ENCODE measurements around the gene ZFAND4.

ZFAND4 gene

GRCh38 chr10:45627412-45628048, 45.0 kb downstream of the ZFAND4 start (continued):
- TF ChIP-seq INSM2 (tag by site-specific recombination; IDR thresholded peaks at IDR 0.05), result no peak
- TF ChIP-seq MEIS1 (CRISPR knock-in tag; IDR thresholded peaks at IDR 0.05; ENCODE audit: borderline replicate concordance), result no peak

GRCh38 chr10:45625879-45626278, 46.7 kb downstream of the ZFAND4 start:
- Histone ChIP-seq H3K4me3 (ENCODE audit: low read depth, low read length) (no peak overlapping the region), H3K27ac (ENCODE audit: extremely low read depth, low read depth, low read length) (no peak overlapping the region), H3K36me3 (ENCODE audit: control insufficient read depth in 2 of 2, insufficient read depth in 1 of 2, low read length in 2 of 2) (peaks cover 0 to 12% of the 10 kb centered on the region in 2 experiments; a peak in 2 of 3 replicates), H3K4me1 (ENCODE audit: control insufficient read depth, insufficient read depth, low read length) (no peaks in the 10 kb centered on the region), H3K9me3 (ENCODE audit: control insufficient read depth, insufficient read depth, low read depth, low read length) (no peaks in the 10 kb centered on the region)
- ChIA-PET CTCF (no interaction called here), POLR2A (no interaction called here)
- TF ChIP-seq ZNF169 (tag by site-specific recombination; IDR thresholded peaks at IDR 0.05), result no peak
- TF ChIP-seq ZNF510 (tag by site-specific recombination; IDR thresholded peaks at IDR 0.05; ENCODE audit: insufficient replicate concordance), result no peak
- TF ChIP-seq ZNF335 (tag by site-specific recombination; conservative IDR thresholded peaks at IDR 0.05), result no peak
- TF ChIP-seq ZNF404 (tag by site-specific recombination; IDR thresholded peaks at IDR 0.05), result no peak
- no peak for TF ChIP-seq ZNF10 (tag by site-specific recombination; IDR thresholded peaks at IDR 0.05)
- TF ChIP-seq BCL11A (tag by site-specific recombination; IDR thresholded peaks at IDR 0.05; ENCODE audit: low read depth), result no peak
- no peak for TF ChIP-seq HOXC10 (CRISPR knock-in tag; IDR thresholded peaks at IDR 0.05)
- TF ChIP-seq ZNF623 (tag by site-specific recombination; IDR thresholded peaks at IDR 0.05), result no peak
- TF ChIP-seq ZNF585B (tag by site-specific recombination; IDR thresholded peaks at IDR 0.05), result no peak
- no peak for TF ChIP-seq ZSCAN16 (tag by site-specific recombination; IDR thresholded peaks at IDR 0.05)
- no peak for TF ChIP-seq ZSCAN30 (tag by site-specific recombination; IDR thresholded peaks at IDR 0.05)
- TF ChIP-seq ZNF366 (tag by site-specific recombination; conservative IDR thresholded peaks at IDR 0.05), result no peak
- no peak for TF ChIP-seq ZNF610 (tag by site-specific recombination; IDR thresholded peaks at IDR 0.05; ENCODE audit: borderline replicate concordance)
- no peak for TF ChIP-seq ZNF175 (tag by site-specific recombination; IDR thresholded peaks at IDR 0.05)
- TF ChIP-seq ZNF423 (tag by site-specific recombination; IDR thresholded peaks at IDR 0.05), result no peak
- no peak for TF ChIP-seq ZNF398 (tag by site-specific recombination; IDR thresholded peaks at IDR 0.05)
- no peak for TF ChIP-seq ZNF544 (tag by site-specific recombination; IDR thresholded peaks at IDR 0.05)
- no peak for TF ChIP-seq ZIC2 (tag by site-specific recombination; IDR thresholded peaks at IDR 0.05)
- TF ChIP-seq ZNF704 (tag by site-specific recombination; IDR thresholded peaks at IDR 0.05), result no peak
- no peak for TF ChIP-seq ZNF555 (tag by site-specific recombination; conservative IDR thresholded peaks at IDR 0.05)

Data from HEK293 (cell line).